Liver (tissue), 9 donors: Measurements from ENCODE around the gene DIS3L2. TPM values are rescaled to one million over a fixed set of nuclear protein-coding genes. Genes with fewer than 3 reads are reported as not detected.

Source experiments
- DNase-seq: peaks from one replicate; pipeline ENCODE4 v3.0.0-alpha.2; 2017; ENCODE audit warnings: low spot score
- H3K27ac ChIP-seq, 2 donors: one replicate each; pipeline ENCODE4 v1.7.0; 2013; ENCODE audit warnings: inconsistent platforms in 2 of 2, low read length in 2 of 2, control low read depth in 1 of 2, low read depth in 1 of 2, mild to moderate bottlenecking in 1 of 2
- H3K27me3 ChIP-seq, 4 donors: one replicate each; pipeline versions ENCODE4 v1.6.1 to v1.7.0; 2013; ENCODE audit warnings: low read length in 3 of 4, inconsistent platforms in 1 of 4, mild to moderate bottlenecking in 1 of 4, moderate library complexity in 1 of 4; ENCODE audit not compliant: control insufficient read depth in 4 of 4, insufficient read depth in 4 of 4
- H3K36me3 ChIP-seq, 4 donors: one replicate each; pipeline versions ENCODE4 v1.6.1 to v1.7.0; 2013; ENCODE audit warnings: low read length in 3 of 4, mild to moderate bottlenecking in 3 of 4, low read depth in 1 of 4, moderate library complexity in 1 of 4; ENCODE audit not compliant: control insufficient read depth in 4 of 4, insufficient read depth in 3 of 4
- H3K4me1 ChIP-seq, 4 donors: one replicate each; pipeline versions ENCODE4 v1.6.1 to v1.7.0; 2013; ENCODE audit warnings: low read length in 3 of 4, mild to moderate bottlenecking in 3 of 4, moderate library complexity in 1 of 4; ENCODE audit not compliant: control insufficient read depth in 4 of 4, insufficient read depth in 4 of 4
- H3K4me3 ChIP-seq, 3 donors: one replicate each; pipeline versions ENCODE4 v1.6.1 to v1.7.0; 2013; ENCODE audit warnings: low read length in 3 of 3, control low read depth in 1 of 3, low read depth in 1 of 3, mild to moderate bottlenecking in 1 of 3
- H3K9ac ChIP-seq, 2 donors: one replicate each; pipeline ENCODE4 v1.7.0; 2013; ENCODE audit warnings: low read length in 2 of 2, mild to moderate bottlenecking in 2 of 2, moderate library complexity in 2 of 2, control low read depth in 1 of 2, low read depth in 1 of 2
- H3K9me3 ChIP-seq, 4 donors: one replicate each; pipeline versions ENCODE4 v1.6.1 to v1.7.0; 2013; ENCODE audit warnings: low read length in 3 of 4; ENCODE audit not compliant: control insufficient read depth in 4 of 4
- EGR1 ChIP-seq, 2 donors: IDR thresholded peaks; 2 replicates each; pipeline ENCODE4 v1.6.1; 2016 to 2018; ENCODE audit warnings: antibody characterized with exemption in 2 of 2, low read depth in 2 of 2
- FOXA1 ChIP-seq: IDR thresholded peaks from 2 replicates; pipeline ENCODE4 v1.6.1; 2016; ENCODE audit warnings: antibody characterized with exemption
- FOXA2 ChIP-seq: IDR thresholded peaks from 2 replicates; pipeline ENCODE4 v1.6.1; 2016; ENCODE audit warnings: antibody characterized with exemption
- GABPA ChIP-seq, 2 donors: IDR thresholded peaks in 1 of 2; conservative IDR thresholded peaks in 1 of 2; 2 replicates each; pipeline ENCODE4 v1.6.1; 2016; ENCODE audit warnings: antibody characterized with exemption in 2 of 2, mild to moderate bottlenecking in 1 of 2, moderate library complexity in 1 of 2
- HNF4A ChIP-seq, 2 donors: conservative IDR thresholded peaks; 2 replicates each; pipeline ENCODE4 v1.6.1; 2016; ENCODE audit warnings: antibody characterized with exemption in 2 of 2, mild to moderate bottlenecking in 2 of 2
- HNF4G ChIP-seq: IDR thresholded peaks from 2 replicates; pipeline ENCODE4 v1.6.1; 2016; ENCODE audit warnings: antibody characterized with exemption
- JUND ChIP-seq, 2 donors: IDR thresholded peaks; 2 replicates each; pipeline ENCODE4 v1.6.1; 2016; ENCODE audit warnings: antibody characterized with exemption in 2 of 2
- NR2F2 ChIP-seq: IDR thresholded peaks from 2 replicates; pipeline ENCODE4 v1.6.1; 2016; ENCODE audit warnings: antibody characterized with exemption
- RAD21 ChIP-seq, 2 donors: IDR thresholded peaks; 2 replicates each; pipeline ENCODE4 v1.6.1; 2016; ENCODE audit warnings: antibody characterized with exemption in 2 of 2, mild to moderate bottlenecking in 2 of 2
- RXRA ChIP-seq, 2 donors: IDR thresholded peaks; 2 replicates each; pipeline ENCODE4 v1.6.1; 2017 to 2018; ENCODE audit warnings: antibody characterized with exemption in 2 of 2, mild to moderate bottlenecking in 1 of 2
- SP1 ChIP-seq: IDR thresholded peaks from 2 replicates; pipeline ENCODE4 v1.6.1; 2018; ENCODE audit warnings: antibody characterized with exemption, mild to moderate bottlenecking
- TAF1 ChIP-seq: conservative IDR thresholded peaks from 2 replicates; pipeline ENCODE4 v1.6.1; 2016; ENCODE audit warnings: antibody characterized with exemption, mild to moderate bottlenecking
- YY1 ChIP-seq: IDR thresholded peaks from 2 replicates; pipeline ENCODE4 v1.6.1; 2016; ENCODE audit warnings: antibody characterized with exemption, mild to moderate bottlenecking
- WGBS: extraction: QIAGEN DNeasy Blood & Tissue Kit; methylation state at CpG from one replicate; pipeline ENCODE4 v1.1.7; 2013; 5-methylcytosine and 5-hydroxymethylcytosine counted together
- polyA plus RNA-seq, 2 donors: library from polyadenylated mRNA; stranded (reverse) in 1 of 2; unstranded in 1 of 2; fragments of 200-250 nt in 1 of 2; fragments of >200 nt in 1 of 2; fragmentation: Nextera tagmentation in 1 of 2; extraction: Ambion mirVana in 1 of 2; gene quantifications; one replicate each; pipeline versions ENCODE4 v1.2.1 to v1.2.3, GENCODE V29; 2013 to 2015
- total RNA-seq, 2 donors: library from RNA; depleted of rRNA; stranded (reverse); fragments of >200 nt; gene quantifications; one replicate each; pipeline ENCODE4 v1.2.3, GENCODE V29; 2014
- TF ChIP-seq, protein P1 (sequence below): IDR thresholded peaks from 2 replicates; pipeline ENCODE4 v1.6.1; 2016; ENCODE audit warnings: antibody characterized with exemption
- TF ChIP-seq, protein P2 (sequence below): fragments of 150-350 bp; IDR thresholded peaks from 2 replicates; pipeline ENCODE4 v1.5.1; 2017; ENCODE audit warnings: improper control_type of control experiment, low read depth, low read length; ENCODE audit not compliant: missing input control
- TF ChIP-seq, protein P3 (sequence below): IDR thresholded peaks from 2 replicates; pipeline ENCODE4 v1.6.1; 2016; ENCODE audit warnings: antibody characterized with exemption
- TF ChIP-seq, protein P4 (sequence below): IDR thresholded peaks from 2 replicates; pipeline ENCODE4 v1.6.1; 2016; ENCODE audit warnings: antibody characterized with exemption
- TF ChIP-seq, protein P5 (sequence below): IDR thresholded peaks from 2 replicates; pipeline ENCODE4 v1.6.1; 2016; ENCODE audit warnings: antibody characterized with exemption, mild to moderate bottlenecking
- donor health status: healthy.
- donor health status: healthy.
- donor health status: healthy.
- donor health status: healthy.
- donor health status: healthy.

Gene DIS3L2
- total and polyA plus RNA-seq, 4 donors = 5.7 to 21.5 (median 8.8) TPM

DNA sequence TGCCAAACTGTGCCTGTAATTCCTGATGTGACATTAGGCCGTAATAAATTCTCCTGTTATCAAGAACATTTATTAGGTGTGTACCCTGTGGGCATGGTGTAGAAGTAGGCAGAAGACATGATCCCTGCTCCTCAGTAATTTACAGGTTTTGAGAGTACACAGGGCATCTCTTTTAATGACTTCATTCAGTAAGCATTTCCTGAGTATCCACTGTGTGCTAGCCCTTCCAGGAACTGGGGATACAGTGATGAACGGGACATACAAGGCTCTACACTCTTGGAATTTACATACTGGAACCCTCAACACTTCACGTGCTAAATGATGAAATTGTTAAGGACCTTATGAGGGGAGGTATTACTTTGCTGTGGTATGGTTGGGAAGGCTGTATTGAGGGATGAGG lies 30.2 kb downstream of the DIS3L2 start (continued):
- TF ChIP-seq GABPA (IDR thresholded peaks at IDR 0.05 in 1 of 2, conservative IDR thresholded peaks at IDR 0.05 in 1 of 2) = no peak
- TF ChIP-seq EGR1 (IDR thresholded peaks at IDR 0.05; ENCODE audit: low read depth in 2 of 2) = no peak
- TF ChIP-seq, protein P1, sequence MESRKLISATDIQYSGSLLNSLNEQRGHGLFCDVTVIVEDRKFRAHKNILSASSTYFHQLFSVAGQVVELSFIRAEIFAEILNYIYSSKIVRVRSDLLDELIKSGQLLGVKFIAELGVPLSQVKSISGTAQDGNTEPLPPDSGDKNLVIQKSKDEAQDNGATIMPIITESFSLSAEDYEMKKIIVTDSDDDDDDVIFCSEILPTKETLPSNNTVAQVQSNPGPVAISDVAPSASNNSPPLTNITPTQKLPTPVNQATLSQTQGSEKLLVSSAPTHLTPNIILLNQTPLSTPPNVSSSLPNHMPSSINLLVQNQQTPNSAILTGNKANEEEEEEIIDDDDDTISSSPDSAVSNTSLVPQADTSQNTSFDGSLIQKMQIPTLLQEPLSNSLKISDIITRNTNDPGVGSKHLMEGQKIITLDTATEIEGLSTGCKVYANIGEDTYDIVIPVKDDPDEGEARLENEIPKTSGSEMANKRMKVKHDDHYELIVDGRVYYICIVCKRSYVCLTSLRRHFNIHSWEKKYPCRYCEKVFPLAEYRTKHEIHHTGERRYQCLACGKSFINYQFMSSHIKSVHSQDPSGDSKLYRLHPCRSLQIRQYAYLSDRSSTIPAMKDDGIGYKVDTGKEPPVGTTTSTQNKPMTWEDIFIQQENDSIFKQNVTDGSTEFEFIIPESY = no peak
- TF ChIP-seq TAF1 = no peak
- TF ChIP-seq SP1 = no peak

DNA sequence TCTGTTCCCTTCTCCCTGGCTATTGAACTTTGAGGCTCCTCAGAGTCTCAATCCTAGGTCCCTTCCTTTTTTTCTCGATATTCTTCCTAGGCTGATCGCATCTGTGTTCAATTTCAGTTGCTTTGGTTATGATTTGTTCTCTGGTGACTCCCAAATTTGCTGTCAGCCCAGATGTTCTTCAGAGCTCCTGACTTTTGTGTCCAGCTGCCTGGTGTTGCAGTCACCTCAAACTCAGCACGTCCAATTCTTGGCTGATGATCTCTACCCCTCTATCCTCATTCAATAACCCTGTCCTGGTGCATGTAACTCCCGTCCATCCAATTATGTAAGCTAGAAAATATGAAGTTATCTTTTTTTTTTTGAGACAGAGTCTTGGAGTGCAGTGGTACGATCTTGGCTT lies 31.4 kb downstream of the DIS3L2 start:
- no peak for DNase-seq
- WGBS = 79% methylated on average over 5 of the region's 5 CpGs
- Histone ChIP-seq H3K27ac (no peak overlapping the region), H3K4me1 (peaks cover 0 to 3% (median 0%) of the 10 kb centered on the region in 4 donors), H3K36me3 (no peaks in the 10 kb centered on the region), H3K4me3 (no peak overlapping the region), H3K27me3 (no peaks in the 10 kb centered on the region), H3K9me3 (no peaks in the 10 kb centered on the region), H3K9ac (no peak overlapping the region)
- TF ChIP-seq, protein P2, sequence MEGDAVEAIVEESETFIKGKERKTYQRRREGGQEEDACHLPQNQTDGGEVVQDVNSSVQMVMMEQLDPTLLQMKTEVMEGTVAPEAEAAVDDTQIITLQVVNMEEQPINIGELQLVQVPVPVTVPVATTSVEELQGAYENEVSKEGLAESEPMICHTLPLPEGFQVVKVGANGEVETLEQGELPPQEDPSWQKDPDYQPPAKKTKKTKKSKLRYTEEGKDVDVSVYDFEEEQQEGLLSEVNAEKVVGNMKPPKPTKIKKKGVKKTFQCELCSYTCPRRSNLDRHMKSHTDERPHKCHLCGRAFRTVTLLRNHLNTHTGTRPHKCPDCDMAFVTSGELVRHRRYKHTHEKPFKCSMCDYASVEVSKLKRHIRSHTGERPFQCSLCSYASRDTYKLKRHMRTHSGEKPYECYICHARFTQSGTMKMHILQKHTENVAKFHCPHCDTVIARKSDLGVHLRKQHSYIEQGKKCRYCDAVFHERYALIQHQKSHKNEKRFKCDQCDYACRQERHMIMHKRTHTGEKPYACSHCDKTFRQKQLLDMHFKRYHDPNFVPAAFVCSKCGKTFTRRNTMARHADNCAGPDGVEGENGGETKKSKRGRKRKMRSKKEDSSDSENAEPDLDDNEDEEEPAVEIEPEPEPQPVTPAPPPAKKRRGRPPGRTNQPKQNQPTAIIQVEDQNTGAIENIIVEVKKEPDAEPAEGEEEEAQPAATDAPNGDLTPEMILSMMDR = no peak
- no peak for TF ChIP-seq HNF4G
- no peak for TF ChIP-seq NR2F2
- no peak for TF ChIP-seq FOXA2
- no peak for TF ChIP-seq SP1
- no peak for TF ChIP-seq JUND (IDR thresholded peaks at IDR 0.05)
- TF ChIP-seq GABPA (IDR thresholded peaks at IDR 0.05 in 1 of 2, conservative IDR thresholded peaks at IDR 0.05 in 1 of 2) = no peak

DNA sequence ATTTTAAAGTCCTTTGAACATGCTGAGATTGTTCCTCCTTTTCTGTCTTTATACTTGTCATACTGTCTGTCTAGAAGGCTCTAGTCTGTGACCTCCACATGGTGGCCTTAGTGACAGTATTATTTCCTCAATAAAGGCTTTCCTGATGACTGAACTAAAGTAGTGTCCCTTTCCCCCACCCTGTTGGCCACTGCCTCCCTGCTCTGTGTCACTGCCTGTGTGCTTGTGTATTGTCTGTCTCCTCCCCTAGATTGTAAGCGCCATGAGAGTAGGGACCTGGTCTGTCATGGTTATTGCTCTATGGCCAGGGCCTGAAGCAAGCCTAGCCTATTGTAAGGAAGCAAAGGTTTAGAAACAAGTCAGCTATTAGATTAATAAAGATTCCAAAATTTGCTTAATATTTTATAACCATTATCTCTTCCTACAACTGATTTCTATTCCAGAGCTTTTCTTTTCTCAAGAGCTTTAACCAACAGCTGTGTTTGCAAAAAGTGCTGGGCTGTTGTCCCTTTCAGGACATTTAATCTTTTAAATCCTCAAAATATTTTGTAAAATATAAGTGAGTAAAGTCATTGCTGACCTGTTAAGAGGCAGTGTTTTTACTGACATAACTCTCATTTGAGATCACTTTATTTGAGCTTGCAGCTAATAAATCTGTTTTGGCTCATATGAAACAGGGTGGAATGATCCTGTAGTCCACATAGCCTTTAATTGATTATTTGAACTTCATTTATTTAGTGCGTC lies 35.5 kb downstream of the DIS3L2 start:
- no peak overlapping the region for H3K27ac ChIP-seq
- no peak overlapping the region for H3K4me3 ChIP-seq
- H3K4me1 ChIP-seq = no peaks in the 10 kb centered on the region
- WGBS = over 99% methylated on average over 2 of the region's 2 CpGs
- no peaks in the 10 kb centered on the region for H3K9me3 ChIP-seq
- no peak for DNase-seq
- H3K27me3 ChIP-seq = no peaks in the 10 kb centered on the region
- H3K9ac ChIP-seq = no peak overlapping the region
- no peaks in the 10 kb centered on the region for H3K36me3 ChIP-seq
- TF ChIP-seq TAF1 (no peak), FOXA1 (no peak), RXRA (IDR thresholded peaks at IDR 0.05) (no peak), YY1 (no peak), RAD21 (IDR thresholded peaks at IDR 0.05) (no peak), HNF4A (conservative IDR thresholded peaks at IDR 0.05) (no peak), HNF4G (no peak)
- TF ChIP-seq, protein P3, sequence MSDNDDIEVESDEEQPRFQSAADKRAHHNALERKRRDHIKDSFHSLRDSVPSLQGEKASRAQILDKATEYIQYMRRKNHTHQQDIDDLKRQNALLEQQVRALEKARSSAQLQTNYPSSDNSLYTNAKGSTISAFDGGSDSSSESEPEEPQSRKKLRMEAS = no peak
- TF ChIP-seq, protein P1 = no peak
- TF ChIP-seq, protein P4, sequence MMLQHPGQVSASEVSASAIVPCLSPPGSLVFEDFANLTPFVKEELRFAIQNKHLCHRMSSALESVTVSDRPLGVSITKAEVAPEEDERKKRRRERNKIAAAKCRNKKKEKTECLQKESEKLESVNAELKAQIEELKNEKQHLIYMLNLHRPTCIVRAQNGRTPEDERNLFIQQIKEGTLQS = no peak
- TF ChIP-seq, protein P5, sequence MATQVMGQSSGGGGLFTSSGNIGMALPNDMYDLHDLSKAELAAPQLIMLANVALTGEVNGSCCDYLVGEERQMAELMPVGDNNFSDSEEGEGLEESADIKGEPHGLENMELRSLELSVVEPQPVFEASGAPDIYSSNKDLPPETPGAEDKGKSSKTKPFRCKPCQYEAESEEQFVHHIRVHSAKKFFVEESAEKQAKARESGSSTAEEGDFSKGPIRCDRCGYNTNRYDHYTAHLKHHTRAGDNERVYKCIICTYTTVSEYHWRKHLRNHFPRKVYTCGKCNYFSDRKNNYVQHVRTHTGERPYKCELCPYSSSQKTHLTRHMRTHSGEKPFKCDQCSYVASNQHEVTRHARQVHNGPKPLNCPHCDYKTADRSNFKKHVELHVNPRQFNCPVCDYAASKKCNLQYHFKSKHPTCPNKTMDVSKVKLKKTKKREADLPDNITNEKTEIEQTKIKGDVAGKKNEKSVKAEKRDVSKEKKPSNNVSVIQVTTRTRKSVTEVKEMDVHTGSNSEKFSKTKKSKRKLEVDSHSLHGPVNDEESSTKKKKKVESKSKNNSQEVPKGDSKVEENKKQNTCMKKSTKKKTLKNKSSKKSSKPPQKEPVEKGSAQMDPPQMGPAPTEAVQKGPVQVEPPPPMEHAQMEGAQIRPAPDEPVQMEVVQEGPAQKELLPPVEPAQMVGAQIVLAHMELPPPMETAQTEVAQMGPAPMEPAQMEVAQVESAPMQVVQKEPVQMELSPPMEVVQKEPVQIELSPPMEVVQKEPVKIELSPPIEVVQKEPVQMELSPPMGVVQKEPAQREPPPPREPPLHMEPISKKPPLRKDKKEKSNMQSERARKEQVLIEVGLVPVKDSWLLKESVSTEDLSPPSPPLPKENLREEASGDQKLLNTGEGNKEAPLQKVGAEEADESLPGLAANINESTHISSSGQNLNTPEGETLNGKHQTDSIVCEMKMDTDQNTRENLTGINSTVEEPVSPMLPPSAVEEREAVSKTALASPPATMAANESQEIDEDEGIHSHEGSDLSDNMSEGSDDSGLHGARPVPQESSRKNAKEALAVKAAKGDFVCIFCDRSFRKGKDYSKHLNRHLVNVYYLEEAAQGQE = no peak
